22Rv1 (cell line): ENCODE measurements around the gene BRF1.
"Not testable (repeated sequence)": the region's sequence is repeated elsewhere in the genome, so short reads cannot be mapped to it uniquely, and the experiment has no call there.

Experiments
- H3K27ac ChIP-seq: fragments of 450-650 bp; 2 replicates; pipeline ENCODE4 v1.5.1; 2017
- CTCF ChIP-seq: fragments of 450-650 bp; IDR thresholded peaks from 2 replicates; pipeline ENCODE4 v1.5.1; 2017; ENCODE audit warnings: mild to moderate bottlenecking
- ZFX ChIP-seq: fragments of 450-650 bp; IDR thresholded peaks from 2 replicates; pipeline ENCODE4 v1.6.1; 2017; ENCODE audit warnings: antibody characterized with exemption, borderline replicate concordance

BRF1 gene

GRCh38 chr14:105282098-105282725 lies 18.6 kb downstream of the BRF1 start:
- no peak overlapping the region for H3K27ac ChIP-seq

GRCh38 chr14:105281371-105282097 lies 19.3 kb downstream of the BRF1 start:
- TF ChIP-seq CTCF, result peak; percentile 57
- TF ChIP-seq ZFX, result no peak
- H3K27ac ChIP-seq, result no peak overlapping the region

More at GRCh38 chr14:105282098-105282725, 18.6 kb downstream of the BRF1 start:
- TF ChIP-seq CTCF, result peak; percentile 15
- no peak for TF ChIP-seq ZFX

- H3K27ac ChIP-seq, result no peak overlapping the region
- TF ChIP-seq ZFX, result no peak
- TF ChIP-seq CTCF, result no peak
These were observed 20.3 kb downstream of the BRF1 start for GRCh38 chr14:105280525-105280924.

GRCh38 chr14:105279642-105280361 lies 21.0 kb downstream of the BRF1 start:
- TF ChIP-seq ZFX (no peak), CTCF (no peak)
- H3K27ac ChIP-seq, result no peak overlapping the region

GRCh38 chr14:105277448-105277847 lies 23.4 kb downstream of the BRF1 start:
- not testable (repeated sequence) for H3K27ac ChIP-seq

- TF ChIP-seq ZFX (no peak), CTCF (no peak)
- no peak overlapping the region for H3K27ac ChIP-seq
These were observed 25.4 kb downstream of the BRF1 start for GRCh38 chr14:105275267-105275946.

- no peak for TF ChIP-seq CTCF
- no peak for TF ChIP-seq ZFX
- no peak overlapping the region for H3K27ac ChIP-seq
These were observed 26.2 kb downstream of the BRF1 start for GRCh38 chr14:105274637-105275036.
